Tibial nerve (tissue), 4 donors: ENCODE results near the gene SLC66A2.

Experiments
- EP300 ChIP-seq, 2 donors: sonication (generic); formaldehyde crosslinking; IDR thresholded peaks; one replicate each; pipeline ENCODE4 v1.6.1; 2017; ENCODE audit warnings: antibody characterized with exemption in 2 of 2, mild to moderate bottlenecking in 1 of 2
- TF ChIP-seq, protein P1 (sequence below), 5 experiments: fragments of 200-600 bp in 3 of 5; fragments of 450-650 bp in 2 of 5; sonication (generic) in 3 of 5; IDR thresholded peaks; one replicate each; pipeline ENCODE4 v1.5.1; 2016 to 2019; ENCODE audit warnings: antibody characterized with exemption in 5 of 5, mild to moderate bottlenecking in 3 of 5, moderate library complexity in 2 of 5

GRCh38 chr18:79874553-79875530 lies 76.6 kb downstream of the SLC66A2 start:
- TF ChIP-seq, protein P1, sequence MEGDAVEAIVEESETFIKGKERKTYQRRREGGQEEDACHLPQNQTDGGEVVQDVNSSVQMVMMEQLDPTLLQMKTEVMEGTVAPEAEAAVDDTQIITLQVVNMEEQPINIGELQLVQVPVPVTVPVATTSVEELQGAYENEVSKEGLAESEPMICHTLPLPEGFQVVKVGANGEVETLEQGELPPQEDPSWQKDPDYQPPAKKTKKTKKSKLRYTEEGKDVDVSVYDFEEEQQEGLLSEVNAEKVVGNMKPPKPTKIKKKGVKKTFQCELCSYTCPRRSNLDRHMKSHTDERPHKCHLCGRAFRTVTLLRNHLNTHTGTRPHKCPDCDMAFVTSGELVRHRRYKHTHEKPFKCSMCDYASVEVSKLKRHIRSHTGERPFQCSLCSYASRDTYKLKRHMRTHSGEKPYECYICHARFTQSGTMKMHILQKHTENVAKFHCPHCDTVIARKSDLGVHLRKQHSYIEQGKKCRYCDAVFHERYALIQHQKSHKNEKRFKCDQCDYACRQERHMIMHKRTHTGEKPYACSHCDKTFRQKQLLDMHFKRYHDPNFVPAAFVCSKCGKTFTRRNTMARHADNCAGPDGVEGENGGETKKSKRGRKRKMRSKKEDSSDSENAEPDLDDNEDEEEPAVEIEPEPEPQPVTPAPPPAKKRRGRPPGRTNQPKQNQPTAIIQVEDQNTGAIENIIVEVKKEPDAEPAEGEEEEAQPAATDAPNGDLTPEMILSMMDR (IDR thresholded peaks at IDR 0.05): no peak
- no peak for TF ChIP-seq EP300 (IDR thresholded peaks at IDR 0.05)
